ENCODE results near the gene TSSK2.

GRCh38 chr22:19148417-19149046 lies 17.4 kb downstream of the TSSK2 start:
- TF ChIP-seq CTCF (IDR thresholded peaks at IDR 0.05) (no peak), POLR2A (IDR thresholded peaks at IDR 0.05) (no peak), POLR2AphosphoS5 (IDR thresholded peaks at IDR 0.05; ENCODE audit: insufficient read depth in 1 of 2, low read depth in 1 of 2) (no peak)
